GM19468 (cell line): ENCODE measurements around the gene ATP6V0C.
A peak's percentile ranks its signal among the peaks of the same experiment; 100 is the strongest.

ENCODE experiments used
- ATAC-seq: cut with Tn5 transposase; IDR thresholded peaks from one replicate; pipeline ENCODE4 v1.9.1; 2021; ENCODE audit warnings: mild to moderate bottlenecking, moderate library complexity, moderate number of reproducible peaks; ENCODE audit not compliant: unreplicated experiment; ENCODE audit errors: extremely low read depth

The ATP6V0C gene

DNA sequence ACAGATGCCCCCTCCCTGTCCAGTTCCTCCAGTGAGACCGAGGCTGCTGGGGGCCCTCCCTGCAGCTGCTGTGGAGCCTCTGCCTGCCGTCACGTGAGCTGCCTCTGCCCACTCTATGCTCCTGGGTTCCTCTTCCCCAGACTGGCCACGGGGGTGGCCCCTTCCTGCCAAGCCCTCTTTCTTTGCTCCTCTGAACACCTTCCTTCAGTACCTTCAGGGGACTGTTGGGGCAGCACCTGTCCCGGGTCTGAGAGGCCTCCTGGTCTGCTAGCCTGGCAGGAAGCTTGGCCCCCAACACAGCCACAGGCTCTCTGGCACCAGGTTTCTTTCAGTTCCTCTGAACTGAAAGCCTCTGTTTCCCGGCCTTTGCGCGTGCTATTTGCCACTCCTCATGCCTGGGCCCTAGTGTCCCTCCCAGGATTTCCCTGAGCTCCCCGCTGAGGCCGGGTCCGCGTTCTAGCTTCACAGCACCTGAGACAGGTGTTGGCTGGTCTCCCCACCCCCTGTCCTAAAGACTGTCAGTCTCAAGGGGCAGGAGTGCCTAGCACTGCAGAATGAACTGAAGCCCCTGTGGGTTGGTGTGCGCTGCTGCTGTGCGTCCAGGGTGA is 6.6 kb upstream of the ATP6V0C start:
- no peak for ATAC-seq

DNA sequence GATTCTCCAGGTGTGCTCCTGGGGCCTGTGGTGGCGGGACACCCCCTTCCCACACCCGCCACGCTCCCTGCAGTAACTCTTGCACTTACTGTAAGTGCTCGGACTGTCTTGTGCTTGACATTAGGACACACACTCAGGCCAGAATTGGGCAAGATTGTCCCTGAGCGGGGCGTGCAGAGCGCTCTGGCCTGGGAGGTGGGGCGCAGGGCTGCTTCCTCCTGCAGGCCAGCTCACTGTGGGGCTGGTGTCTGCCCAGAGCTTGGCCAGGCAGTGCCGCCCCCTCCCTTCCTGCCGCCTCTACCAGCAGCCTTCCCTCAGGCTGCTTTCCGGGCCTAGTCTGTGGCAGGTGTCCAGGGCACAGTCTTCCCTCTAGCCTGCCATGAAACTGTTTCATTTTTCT is 6.1 kb upstream of the ATP6V0C start:
- no peak for ATAC-seq

DNA sequence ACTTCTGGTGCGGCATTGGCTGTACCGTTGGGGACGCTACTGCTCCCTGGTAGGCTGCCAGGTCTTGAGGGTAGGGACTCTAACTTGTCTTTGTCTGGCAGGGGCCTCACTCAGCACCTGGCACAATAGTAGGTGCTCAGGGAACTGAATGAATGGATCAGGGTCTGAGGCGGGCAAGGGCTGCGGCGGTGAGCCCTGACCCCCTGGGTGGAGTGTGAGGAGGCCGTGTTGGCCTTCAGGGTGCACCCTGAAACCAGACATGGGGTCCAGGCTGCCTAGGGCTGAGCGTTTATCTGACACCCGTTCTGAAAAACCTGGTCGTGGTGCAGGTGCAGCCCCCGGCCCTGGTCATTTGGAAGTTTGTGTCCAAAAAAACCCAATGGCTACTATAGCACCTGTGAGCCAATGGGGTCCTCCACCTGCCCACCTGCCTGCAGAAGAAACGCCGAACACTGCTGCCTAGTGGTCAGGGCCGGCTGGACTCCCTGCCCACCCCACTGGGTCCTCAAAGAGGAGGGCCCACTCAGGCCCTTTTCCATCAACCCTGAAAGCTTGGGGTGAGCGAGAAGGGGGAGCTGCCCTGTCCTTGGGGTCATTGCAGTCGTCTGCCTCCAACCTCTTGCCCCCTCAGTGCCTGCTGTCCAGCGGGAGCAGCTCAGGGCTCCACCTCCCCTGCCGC is 4.9 kb upstream of the ATP6V0C start:
- ATAC-seq: no peak

DNA sequence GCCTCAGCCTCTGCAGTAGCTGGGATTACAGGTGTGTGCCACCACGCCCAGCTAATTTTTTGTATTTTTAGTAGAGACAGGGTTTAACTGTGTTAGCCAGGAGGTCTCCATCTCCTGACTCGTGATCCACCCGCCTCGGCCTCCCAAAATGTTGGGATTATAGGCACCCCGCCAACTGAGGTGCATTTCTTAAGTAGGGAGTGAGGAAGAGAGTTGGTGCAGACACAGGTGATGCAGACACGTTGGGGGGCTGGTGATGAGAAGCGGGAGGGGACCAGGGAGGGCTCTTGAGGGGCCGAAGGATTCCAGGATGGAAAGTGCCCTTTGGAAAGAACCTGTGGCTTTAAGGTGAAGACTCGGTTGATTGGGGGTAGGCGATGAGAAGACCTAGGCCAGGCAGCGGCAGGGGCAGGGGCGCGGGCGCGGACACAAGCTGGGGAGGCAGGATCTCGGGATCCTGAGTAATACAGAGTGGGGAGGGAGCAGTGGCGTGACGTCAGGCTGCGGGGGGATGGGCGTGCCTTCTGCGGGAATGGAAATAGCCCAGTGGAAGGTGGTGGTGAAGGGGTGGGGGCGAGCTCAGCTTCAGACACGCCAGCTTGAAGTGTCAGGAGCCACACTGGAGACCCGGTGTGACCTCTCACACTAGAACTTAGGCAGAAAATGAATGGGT is 2.5 kb upstream of the ATP6V0C start:
- no peak for ATAC-seq

DNA sequence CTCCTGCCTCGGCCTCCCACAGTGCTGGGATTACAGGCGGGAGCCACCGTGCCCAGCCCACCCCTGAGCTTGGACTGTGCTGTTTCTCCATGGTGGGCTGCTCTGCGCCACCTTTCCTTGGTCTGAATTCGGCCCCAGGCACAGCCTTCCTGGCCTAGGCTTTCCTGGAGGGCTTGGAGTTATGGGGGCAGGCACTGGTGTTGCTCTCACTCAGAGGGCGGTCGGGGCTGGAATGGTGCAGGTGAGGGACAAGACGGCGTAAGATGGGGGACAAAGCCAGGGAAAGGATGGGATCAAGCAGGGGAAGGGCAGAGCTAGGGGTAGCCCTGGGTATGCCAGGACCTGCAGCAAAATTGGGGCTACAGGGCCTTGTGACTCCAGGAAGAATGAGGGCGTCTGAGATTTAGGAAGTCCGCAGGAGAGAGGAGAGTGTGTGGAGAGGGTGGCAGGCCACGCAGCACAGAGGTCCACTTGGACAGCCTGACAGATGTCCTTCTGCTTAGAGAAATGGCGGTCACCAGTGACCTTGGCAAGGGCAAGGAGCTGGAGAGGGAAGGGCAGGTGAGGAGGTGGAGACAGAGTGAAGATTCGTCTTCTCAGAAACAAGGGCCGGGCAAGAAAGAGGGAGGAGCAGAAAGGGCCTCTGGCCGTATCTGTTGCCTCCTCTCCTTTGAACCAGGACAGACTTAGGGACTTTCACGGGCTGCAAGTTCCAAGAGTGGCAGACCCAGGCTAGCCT is 1.6 kb upstream of the ATP6V0C start:
- ATAC-seq: no peak

DNA sequence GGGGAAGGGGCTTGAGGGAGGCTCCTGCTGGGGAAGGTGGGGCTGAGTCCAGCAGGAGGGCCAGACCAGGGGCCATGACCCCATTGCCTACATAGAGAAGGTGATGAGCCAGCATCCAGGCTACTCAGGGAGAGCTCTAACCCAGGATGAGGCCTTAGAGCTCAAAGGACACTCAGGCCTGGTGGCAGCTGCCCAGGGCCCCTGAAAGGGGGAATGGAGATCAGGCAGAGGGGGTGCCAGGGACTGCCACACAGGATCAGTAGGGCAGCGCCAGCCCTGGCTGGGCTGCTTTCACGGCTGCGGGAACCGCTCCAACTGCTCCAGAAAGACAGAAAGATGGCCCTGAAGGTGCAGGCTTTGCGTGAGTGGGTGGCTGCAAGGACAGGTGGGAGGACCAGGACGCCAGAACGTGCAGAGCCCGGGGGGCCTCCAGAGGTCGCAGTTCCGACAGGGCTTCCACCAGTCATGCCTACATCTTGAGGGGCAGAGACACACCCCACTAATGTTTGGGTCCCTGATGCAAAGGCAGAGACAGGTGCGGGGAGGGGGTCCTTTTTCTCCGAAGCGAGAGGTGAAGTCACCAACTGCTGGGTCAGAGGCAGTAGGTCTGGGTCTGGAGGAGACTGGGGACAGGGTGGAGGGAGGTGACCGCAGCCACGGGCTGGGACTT is 882 bp upstream of the ATP6V0C start:
- no peak for ATAC-seq

DNA sequence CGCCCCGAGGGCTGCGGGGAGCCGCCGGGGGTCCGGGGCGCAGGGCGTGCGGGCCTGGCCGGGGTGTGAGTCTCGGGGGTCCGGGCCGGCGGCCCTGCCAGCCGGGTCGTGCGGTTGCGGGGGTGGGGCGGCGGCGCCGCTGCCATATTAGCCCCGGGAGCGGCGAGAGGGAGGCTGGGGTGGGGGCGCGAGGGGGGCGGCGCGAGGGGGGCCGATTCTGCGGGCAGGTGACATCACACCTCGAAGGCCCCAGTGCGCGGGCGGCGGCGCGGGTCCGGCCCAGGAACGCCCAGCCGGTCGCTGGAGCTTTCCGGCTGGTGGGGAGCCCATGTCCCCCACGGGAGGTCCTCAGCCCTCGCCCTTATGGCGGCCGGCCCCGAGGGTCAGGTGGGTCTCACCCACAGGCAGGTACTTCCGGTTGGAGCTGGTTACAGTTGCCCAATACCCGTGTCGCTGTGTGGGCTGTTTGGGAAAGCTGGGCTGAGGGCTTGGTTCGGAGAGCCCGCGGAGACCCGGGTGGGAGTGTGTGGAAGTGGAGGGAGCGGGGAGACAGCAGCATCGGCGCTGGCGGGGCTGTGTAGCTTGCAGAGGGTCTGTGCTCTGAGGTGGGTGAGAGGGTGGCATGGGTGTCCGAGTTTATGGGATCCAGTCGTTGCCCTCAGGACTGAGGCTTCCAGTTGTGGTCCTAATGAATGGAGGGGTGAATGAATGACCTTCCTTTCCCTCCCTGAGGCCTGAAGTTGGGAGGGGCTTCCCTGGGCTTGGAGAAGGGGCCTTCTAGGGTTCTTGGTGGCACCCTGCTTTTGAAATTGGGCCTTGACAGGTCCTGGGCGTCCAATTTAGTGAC is 804 bp downstream of the ATP6V0C start:
- ATAC-seq: no peak

DNA sequence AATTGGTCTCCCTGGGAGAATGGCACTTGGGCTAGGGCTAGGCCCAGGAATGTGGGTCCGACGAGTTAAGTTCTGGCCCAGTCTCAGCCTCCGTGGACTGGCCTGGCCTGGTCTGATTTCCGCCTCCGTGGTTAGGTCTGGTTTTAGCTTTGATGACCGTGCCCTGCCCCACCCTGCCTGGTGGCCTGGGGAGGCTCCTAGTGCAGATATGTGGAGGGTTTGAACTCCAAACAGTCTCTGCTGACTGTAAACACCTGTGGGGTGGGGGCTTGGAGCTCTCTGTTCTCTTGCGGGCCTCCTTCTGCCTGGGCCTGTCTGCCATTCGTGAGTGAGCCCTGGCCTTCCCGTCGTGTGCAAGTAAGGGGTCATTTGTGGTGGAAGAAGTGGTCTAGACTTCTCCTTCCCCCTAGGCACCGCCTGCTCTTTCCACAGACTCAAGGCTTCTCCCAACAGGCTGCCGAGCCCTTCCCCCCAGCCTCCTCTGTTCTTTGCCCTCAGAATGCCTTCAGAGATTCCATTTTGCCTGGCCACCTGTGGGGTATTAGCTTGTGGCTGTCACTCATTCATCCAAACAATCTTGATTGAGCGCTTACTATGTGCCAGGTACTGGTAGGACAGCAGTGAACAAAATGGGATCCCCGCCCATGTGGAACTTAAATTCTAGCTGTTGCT is 1.6 kb downstream of the ATP6V0C start:
- ATAC-seq: no peak

DNA sequence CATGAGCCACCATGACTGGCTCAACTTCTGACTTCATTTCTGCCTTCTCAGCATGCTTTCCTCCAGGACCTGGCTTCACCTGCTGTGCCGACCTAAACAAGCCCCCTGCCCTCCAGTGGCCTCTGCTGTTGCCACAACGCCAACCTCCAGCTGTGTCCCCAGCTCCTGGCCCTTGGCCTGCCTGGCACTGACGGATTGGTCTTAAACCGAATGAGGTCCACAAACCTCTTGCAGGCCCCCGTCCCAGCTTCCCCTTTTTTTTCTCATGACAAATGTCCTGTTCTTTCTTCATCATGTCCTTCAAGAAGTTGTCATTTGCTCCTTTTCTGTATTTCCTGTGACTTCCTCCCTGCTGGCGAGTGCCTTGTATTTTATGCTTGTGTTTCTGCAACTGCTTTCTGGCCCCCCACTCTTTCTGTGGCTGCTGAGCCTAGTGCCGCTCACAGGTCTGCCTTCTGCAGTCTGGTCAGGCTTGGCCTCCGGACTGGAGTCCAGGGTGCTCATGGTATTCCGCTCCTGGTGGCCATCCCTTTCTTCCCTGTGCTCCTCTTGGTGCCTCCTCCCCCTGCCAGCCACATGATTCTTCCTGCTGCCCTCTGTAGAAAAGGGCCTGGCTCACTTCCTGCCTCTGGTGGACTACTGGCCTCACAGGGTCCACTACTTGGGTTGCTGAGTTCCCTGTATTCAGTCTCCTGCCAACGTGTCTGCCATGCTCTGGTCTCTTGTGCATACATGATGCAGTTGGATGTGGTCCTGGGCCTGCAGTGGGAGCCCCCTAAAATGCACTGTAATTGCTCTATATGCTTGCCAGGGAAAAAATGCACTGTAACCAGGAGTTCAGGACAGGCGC is 2.9 kb downstream of the ATP6V0C start:
- no peak for ATAC-seq

DNA sequence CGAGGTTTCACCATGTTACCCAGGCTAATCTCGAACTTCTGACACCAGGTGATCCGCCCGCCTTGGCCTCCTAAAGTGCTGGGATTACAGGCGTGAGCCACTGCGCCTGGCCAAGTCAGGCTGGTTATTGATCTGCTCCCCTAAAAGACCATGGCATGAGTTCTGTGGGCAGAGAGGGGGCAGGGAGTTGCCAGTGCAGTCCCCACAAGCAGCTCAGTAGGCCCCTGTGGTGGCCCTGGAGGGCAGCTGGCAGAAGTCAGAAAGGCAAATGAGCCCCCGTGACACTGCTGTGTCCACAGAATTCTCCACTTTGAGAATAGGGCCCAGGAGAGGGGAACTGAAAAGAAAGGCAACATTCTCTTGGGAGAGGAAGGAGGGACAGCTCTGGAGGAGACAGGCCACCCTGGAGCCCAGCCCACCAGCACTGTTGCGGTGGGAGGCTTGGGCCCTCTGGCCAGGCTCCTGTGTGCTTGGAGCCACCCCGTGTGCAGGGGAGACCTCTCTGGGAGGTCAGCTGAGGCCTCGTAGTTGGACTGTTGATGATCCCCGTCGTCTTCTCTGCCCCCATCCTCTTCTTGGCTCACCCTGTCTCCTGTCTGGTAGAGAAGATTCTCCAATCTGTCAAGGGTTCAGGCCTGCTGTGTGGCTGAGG is 4.3 kb downstream of the ATP6V0C start:
- ATAC-seq: no peak

DNA sequence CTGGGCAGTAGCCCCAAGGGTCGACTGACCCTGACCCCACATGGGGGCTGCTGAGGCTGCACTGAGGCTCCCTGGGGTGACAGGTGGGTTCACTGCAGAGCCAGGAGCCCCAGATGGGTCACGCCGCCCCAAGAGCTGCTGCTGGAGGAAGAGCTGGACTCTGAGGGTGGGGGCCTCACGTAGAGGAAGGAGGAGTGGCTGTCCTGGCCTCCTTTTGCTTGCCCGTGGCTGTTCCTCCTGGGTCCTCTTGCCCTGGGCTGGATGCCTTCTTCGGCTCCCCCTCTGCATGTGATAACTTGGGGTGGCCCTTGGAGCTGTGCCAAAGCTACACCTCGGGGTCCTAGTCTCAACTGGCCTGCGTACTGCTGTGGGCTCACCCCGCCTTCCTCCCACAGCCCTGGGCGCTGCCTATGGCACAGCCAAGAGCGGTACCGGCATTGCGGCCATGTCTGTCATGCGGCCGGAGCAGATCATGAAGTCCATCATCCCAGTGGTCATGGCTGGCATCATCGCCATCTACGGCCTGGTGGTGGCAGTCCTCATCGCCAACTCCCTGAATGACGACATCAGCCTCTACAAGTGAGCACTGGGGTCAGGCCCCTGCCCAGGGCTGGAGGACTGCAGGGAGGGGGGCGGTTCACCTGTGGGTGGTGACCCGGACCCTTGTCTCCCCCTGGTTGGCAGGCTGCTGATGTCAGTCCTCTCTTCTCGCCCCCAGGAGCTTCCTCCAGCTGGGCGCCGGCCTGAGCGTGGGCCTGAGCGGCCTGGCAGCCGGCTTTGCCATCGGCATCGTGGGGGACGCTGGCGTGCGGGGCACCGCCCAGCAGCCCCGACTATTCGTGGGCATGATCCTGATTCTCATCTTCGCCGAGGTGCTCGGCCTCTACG is 5.3 kb downstream of the ATP6V0C start:
- ATAC-seq: no peak

DNA sequence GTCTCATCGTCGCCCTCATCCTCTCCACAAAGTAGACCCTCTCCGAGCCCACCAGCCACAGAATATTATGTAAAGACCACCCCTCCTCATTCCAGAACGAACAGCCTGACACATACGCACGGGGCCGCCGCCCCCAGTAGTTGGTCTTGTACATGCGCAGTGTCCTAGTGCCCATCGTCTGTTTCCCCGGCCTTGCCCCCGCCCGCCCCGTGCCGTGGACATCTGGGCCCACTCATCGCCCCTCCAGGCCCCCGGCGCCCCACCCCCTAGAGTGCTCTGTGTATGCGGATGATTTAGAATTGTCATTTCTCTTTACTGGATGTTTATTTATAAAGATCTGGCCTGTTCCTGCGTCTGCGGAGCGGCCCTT is 5.9 kb downstream of the ATP6V0C start:
- ATAC-seq: no peak

DNA sequence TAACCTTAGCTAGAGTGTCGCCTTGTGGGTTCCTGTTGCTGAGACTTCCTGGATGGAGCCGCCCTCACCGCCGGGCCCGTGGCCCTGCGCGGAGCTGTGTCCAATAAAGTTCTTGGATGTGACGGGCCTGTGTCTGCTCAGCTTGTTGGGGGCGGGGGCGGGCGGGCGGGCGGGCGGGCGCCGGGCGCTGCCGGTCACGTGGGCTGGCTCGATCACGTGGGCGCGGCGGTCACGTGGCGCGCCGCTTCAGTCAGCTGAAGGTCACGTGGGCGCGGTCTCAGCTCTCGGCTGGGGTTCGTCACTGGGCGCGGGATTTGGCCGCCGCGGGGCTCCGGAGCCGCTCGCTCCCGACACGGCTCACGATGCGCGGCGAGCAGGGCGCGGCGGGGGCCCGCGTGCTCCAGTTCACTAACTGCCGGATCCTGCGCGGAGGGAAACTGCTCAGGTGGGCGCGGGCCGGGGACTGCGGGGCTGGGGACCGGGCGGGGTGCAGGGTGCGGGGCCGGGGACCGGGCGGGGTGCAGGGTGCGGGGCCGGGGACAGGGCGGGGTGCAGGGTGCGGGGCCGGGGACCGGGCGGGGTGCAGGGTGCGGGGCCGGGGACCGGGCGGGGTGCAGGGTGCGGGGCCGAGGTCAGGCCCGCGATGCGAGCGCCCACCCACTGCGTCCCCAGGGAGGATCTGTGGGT is 6.5 kb downstream of the ATP6V0C start, which contains the start of gene AMDHD2:
Gene AMDHD2 (plus strand): TSS at position 275 of the 687 bp plus-strand sequence. CDS start 88 bp downstream, at position 363.
- ATAC-seq: no peak

DNA sequence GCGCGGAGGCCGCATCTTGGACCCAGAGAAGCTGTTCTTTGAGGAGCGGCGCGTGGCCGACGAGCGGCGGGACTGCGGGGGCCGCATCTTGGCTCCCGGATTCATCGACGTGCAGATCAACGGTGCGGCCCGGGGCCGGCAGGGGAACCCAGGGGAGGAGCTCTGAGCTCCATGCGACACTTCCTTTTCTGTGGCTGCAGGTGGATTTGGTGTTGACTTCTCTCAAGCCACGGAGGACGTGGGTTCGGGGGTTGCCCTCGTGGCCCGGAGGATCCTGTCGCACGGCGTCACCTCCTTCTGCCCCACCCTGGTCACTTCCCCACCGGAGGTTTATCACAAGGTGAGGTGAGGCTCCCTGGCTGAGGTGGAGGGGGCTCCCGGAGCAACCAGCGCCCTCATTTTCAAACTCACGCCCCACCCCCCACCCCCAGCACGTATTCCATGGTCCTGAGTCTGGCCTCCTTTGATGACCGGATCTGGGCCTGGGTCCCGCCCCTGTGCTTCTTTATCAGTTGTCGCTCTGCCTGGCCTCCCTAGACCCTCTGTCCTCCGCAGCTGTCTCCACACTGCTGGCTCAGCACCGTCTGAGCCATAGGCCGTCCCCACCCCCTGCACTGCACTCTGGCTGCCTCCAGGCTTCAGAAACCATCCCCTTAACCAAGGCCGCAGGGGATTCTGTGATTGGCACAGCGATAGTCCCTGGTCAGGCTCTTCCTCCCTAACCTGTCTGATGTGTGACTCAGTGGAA is 7.2 kb downstream of the ATP6V0C start:
- ATAC-seq: peak; percentile 36

DNA sequence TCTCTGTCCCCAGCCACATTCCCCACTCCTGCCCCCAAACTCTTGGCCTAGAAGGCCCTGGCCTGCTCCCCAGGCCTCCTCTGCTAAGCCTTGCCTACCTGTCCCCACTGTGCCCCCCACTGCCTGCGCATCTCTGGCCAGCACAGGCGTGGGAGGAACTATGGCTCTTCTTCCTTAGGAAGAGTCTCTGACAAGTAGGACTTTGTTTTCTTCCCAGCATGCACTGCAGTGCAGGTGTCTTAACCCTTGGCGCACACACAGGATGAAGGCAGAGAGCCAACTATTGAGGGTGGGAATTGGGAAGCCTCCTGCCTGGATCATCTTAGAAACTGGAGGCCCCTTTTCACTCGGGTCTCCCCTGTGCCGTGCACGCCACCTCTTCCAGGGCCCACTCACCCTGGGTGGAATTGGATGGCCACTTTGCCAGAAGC is 10.1 kb downstream of the ATP6V0C start:
- ATAC-seq: no peak
